SK-MEL-5 (cell line): Measurements from ENCODE around the gene JCAD. TPM values are rescaled to one million over a fixed set of nuclear protein-coding genes. Genes with fewer than 3 reads are reported as not detected.

ENCODE experiments used
- DNase-seq: peaks from one replicate; pipeline ENCODE4 v3.0.0-alpha.2; 2016; ENCODE audit warnings: low read depth, low spot score
- in situ Hi-C: cut with HindIII; loops from 2 replicates; pipeline ENCODE4 v1.10.0; 2016; ENCODE audit warnings: low sequenced_read_pairs, high pct_unique_total_duplicates, low pct_unique_long_range_greater_than_20kb
- total RNA-seq: library from RNA; depleted of rRNA; stranded (reverse); fragments of >200 nt; shearing (Covaris generic); gene quantifications from 2 replicates; pipeline ENCODE4 v1.2.3, GENCODE V29; 2014

Gene JCAD
- total RNA-seq, 1 experiment from 2014 or later = 0.53 TPM

DNA sequence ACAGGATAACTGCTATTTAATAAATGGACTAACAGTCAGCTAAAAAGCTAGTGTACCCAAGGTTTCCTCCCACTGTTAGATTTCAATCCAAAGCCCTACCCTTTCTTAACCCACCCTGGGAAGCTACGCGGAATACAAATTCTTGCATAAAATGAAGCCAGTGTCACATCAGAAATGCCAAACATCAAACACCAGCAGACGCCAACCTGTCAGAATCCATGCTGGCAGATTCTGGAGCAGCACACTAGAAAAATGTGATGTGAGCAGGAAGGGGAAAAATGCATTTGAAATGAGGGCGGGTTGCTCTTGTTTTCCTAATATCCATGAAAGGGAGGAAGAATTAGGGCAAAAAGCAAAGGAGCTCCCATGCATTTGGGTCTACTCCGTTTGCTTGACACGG lies 16.1 kb upstream of the JCAD start:
- in situ Hi-C loops = no loop called here

DNA sequence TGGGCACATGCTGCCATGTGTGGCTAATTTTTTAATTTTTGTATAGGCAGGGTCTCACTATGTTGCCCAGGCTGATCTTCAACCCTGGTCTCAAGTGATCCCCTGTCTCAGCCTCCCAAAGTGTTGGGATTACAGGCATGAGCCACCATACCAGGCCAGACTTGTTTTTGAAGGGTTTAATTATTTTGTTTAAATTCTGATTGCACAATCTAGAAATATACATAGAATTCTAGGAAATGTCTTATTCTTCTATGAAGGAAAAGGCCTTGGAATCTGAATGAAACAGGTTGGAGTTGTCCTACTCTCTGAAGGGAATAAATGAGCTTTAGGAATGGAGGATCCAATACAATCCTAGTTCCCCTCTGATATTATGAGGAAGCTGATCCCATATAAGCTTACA lies 15.5 kb upstream of the JCAD start:
- in situ Hi-C loops = no loop called here
- DNase-seq = no peak

More for the DNA sequence above, 16.1 kb upstream of the JCAD start:
- no peak for DNase-seq

DNA sequence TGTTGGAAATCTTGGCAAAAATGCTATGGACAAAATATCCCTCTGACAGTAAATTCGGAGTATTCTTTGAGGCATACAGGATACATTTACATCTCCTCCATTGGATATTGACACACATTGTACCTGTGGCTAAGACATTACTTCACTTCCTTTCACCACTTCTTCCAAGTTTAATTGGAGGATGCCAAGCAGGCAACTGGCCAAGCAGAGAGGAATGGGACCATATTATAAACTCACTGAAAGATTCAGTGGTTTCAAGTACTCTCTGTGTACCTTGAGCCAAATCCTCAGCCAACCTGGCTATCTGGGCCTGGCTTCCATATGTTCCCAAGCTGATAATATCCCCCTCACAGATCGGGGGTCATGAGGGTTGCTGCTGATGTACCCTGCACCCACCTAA lies 14.7 kb upstream of the JCAD start:
- in situ Hi-C loops = no loop called here
- no peak for DNase-seq

DNA sequence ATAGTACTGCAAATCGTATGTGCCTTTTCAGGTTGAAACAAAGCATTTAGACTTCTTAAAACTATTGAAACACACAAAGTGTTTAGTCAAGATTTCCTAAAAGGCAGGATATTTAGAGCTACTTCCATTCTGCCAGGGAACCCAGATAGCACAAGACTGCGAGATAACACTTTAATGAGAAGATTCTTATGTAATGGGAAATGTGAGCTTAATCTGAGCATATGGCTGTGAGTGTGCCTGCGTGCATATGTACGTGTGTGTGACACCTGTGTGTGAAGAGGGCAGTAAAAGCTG lies 14.3 kb upstream of the JCAD start:
- in situ Hi-C loops = no loop called here
- no peak for DNase-seq

DNA sequence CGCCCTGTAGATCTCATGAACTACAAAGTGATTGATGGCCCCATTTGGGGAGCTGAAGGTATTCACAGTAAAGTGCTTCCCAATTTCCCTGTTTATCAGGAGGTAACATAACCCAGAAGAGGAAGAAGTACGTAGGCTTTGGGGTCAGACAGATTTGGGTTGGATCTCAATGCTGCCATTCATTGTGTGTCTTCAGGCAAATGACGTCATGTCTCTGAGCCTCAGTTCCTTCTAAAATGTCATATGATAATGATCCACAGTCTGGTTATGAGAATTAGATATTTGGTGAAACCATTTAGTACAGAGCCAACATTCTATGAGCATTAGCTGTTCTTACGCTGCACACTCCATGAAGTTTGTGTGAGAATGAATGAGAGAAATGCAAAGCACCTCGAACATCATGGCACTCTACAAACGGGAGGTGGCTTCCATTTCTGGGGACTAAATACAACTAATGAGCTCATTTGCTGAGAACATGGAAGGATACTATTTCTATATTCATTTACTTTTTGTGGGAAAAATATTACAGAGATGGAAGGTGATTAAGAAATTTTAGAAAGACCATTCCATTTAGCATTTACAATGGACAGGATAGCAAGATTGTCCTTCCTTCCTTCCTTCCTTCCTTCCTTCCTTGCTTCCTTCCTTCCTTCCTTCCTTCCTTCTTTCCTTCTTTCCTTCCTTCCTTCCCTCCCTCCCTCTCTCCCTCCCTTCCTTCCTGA lies 13.8 kb upstream of the JCAD start:
- in situ Hi-C loops = no loop called here
- DNase-seq = peak; percentile 39

DNA sequence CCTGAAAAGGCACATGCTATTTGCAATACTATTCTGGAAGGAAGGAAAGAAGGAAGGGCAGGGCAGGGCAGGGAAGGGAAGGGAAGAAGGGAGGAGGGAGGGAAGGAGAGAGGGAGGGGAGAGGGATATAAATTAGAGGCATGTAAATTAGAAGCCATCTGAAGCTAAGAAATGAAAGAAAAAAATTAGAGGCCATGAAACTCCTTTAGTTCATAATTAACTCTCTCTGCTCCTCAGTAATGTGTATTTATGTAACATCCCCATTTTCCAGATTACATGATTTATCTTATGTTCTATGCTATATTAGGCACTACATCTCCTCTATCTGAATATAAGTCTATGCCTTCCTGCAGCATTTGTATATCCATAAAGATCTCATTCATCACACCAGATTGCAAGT lies 12.7 kb upstream of the JCAD start:
- in situ Hi-C loops = no loop called here
- no peak for DNase-seq

DNA sequence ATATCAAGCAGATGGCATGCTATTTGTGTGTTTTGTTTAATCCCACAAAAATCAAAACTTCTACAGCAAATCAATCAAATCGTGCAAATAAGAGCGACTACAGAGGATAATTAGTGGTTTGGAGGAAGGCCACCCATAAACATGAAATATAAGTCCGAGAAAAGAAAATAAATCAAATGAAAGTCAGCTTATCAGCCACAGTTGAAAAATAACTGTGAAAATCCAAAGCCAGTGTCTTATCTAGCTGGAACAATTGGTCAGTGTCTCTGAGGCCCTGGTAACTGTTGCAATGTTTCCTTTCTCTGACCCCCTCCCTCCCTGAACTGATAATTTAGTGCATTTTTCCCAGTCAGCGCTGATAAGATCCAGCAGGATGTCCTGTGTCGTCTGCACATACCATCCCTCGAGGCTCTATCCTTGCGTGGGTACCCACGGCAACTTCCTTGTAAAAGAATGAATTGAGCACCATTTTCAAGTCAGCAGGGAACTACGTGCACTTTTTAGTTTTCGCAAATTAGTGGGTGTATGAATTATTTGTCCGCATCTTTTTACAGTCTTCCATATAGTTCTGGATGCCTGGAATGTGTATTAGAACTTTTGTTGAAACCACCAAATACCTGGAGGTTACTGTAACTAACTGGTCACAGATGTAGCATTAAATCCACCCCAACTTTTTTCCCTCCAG lies 10.8 kb upstream of the JCAD start:
- DNase-seq = no peak
- in situ Hi-C loops = no loop called here

DNA sequence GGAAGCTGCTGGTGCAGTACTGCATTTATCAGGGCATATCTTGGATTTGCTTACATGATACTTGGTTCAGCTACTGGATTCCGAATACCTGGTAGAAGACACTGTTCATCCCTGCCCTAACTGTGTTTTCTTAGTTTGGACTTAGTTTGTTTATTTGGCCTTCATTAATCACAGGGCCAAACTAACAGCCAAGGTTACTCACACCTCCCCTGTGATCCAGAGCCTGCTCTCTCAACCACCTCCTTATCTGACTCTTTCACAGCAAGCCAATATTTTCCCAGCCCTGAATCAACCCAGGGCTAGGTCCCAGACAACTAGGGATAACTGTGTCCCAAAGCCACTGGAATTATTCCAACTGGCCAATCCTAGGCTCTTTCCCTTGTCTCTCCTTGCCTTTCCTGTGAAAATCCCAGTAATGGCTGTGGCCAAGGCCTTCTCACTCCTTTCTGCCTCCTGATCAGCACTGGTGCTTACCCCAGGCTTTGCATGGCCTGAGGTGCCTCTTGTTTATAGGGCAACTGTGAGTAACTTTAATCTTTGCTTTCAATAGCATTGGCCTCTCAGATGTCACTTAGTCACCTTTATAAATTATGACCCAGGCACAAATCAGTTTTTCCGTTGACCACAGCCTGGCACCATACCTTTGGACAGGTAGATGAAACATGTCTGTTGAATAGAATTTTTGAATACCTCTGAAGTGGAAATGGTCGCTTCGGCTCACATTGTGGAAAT lies 9.3 kb upstream of the JCAD start:
- no peak for DNase-seq
- in situ Hi-C loops = no loop called here

DNA sequence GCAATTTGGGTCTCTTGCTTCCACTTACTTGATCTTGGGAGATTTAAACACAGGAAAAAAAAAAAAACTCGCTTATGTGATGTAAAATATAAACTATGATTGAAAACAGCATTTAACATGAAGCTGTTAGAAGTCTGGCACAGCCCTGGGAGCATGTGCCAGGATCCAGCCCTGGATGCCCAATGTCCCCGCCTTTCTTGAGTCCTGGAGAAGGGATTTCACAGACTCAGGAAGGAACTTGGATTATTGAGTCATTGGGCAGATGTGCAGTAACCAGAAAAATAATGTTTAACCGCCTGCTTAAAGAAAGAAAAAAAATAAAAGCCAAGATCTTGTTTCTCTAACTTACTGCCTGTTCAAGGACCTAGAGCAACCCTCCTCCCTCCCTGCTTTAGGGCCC lies 3.7 kb upstream of the JCAD start:
- DNase-seq = no peak
- in situ Hi-C loops = no loop called here

DNA sequence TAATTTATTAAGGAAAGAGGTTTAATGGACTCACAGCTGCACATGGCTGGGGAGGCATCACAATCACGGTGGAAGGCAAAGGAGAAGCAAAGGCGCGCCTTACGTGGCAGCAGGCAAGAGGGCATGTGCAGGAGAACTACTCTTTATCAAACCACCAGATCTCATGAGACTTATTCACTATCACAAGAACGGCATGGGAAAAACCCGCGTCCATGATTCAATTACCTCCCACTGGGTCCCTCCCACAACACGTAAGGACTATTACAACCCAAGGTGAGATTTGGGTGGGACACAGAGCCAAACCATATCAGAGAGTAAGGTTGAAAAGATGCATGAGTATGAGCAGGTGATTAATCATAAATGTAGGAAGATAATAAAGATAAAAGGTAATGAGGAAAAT lies 3.2 kb upstream of the JCAD start:
- in situ Hi-C loops = no loop called here
- DNase-seq = no peak

DNA sequence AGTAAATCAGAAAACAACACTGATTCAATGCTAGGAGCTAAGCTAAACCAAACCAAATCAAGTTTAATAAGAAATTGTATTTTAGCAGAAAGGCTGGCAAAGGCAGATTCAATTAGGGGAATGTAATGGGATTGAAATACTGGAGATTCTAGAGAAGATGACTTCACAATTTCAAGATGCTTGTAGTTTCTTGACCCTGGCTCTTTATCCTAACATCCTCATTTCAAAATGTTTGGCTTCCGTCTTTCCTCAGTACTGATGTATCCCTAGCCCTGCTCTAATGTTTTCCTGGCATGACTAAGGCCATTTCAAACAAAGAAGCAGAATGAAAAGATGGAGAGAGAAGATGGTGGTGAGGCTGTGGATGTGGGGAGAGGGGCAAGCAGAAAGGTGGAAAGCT lies 2.7 kb upstream of the JCAD start:
- in situ Hi-C loops = no loop called here
- DNase-seq = no peak

DNA sequence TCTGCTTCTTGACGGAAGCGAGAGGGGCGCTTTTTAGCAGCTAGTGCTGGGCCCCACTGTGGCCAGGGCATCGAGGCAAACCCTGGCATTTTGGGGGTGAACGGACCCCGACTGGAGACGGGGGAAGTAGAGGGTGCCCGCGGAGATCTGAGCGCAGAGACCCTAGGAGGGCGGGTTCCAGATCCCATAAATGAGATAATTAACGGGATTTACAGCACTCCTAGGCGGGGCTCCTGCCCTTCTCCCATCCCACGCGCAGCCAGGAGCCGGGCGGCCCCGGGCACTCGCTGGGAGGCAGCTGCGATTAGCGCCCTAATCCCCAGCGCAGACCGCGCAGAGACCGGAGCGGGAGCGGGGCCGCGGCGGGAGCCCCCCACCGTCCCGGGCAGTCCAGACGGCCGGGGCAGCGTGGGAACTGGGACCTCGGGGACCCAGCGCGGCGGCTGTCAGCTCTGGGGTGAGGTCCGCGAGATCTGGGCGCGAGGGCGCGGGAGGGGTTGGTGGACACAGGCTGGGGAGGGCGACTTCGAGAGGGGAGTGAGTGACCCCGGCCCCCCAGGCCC lies 735 bp downstream of the JCAD start:
- no peak for DNase-seq
- in situ Hi-C loops = no loop called here

DNA sequence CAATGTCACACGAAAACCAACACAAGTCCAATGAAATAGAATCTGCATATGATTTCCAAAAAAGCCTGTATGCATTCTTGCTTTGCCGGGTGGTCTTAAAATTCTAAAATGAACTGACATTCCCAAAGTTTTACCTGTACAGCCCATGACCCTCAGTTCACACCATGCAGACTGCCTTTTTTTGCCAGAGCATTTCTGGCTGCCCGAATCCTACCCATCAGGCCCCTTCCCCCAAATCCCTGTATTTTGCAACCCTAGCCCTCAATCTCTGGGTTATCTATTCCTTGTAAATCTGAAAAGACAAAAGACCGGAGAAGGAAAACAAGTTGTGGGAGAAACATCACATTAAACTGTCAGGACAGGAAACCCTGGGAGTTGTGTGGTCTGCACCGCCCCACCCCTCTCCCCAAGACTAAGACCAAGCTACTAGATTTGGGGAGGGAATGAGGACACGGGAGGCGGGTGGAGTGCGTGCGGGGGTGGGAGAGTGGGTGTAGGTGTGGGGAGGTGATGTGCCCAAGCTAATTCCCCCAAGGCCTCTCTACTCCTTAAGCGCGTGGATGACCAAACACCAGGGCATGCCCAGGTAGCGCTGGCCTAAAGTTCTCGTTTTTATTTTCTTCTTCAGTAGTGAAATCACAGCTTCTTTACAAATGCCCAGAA lies 1.4 kb downstream of the JCAD start:
- no peak for DNase-seq
- in situ Hi-C loops = no loop called here

DNA sequence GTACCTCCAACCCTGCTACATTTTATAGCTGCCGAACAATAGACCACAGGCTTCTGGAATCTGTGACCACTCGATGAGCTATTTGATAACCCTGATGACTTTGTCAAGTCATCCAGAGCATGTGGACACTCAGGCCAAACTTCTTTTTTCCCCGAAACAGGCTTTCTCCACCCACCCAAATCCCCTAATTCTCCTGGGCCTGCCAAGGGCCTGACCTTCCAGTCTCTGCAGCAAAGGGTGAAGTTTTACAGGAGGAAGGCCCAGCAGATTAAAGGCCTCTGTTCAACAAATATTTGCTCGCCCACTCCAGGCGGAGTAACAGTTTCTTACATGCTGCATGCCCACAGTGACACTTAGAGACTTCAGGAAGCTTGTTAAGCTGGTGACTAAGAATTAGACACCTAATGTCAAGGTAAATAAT lies 2.0 kb downstream of the JCAD start:
- DNase-seq = no peak
- in situ Hi-C loops = no loop called here

DNA sequence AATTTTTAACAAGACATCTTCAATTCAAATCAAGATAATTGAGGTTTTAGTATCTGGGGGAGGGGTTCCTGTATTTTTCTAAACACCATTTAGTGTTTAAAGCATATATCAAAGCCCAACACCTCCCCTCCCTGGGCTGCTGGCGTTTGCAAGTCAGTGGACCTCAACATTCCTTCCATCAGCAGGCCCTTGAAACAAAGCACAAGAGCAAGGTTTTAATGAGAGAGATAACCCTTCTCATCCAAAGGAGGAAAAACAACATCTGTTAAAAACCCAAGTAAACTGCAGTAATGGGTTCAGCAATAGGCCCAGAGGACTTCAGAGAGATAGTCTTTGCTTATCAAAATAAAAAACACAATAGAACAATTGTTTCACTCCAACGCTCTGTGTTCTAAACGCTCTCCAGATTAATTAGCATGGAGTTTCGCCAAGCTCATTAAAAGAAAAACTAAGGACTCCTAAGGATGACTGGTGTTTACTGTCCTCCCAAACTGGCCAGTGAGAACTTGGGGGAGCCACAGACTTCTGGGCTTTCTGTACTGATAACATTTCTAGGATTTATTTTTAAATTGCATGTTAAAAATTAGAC lies 2.5 kb downstream of the JCAD start:
- DNase-seq = no peak
- in situ Hi-C loops = no loop called here

DNA sequence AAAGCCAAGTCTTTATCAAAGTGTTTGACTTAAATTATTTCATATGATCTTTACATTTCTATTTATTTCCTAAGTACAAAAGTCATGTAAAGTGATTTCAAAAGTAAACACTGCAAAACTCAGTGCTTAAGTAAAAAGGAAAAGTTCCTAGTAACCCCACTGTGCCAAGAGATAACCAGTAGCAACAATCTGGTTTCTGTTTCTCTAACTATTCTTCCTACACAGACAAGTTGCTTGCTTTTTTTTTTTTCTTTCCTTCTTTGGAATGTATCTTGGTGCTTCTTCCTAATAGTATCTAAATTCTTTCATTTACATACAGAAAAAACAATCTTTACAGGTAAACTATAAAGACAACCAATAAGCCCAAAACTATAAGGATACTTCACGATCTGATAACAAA lies 3.1 kb downstream of the JCAD start:
- in situ Hi-C loops = no loop called here
- DNase-seq = no peak

DNA sequence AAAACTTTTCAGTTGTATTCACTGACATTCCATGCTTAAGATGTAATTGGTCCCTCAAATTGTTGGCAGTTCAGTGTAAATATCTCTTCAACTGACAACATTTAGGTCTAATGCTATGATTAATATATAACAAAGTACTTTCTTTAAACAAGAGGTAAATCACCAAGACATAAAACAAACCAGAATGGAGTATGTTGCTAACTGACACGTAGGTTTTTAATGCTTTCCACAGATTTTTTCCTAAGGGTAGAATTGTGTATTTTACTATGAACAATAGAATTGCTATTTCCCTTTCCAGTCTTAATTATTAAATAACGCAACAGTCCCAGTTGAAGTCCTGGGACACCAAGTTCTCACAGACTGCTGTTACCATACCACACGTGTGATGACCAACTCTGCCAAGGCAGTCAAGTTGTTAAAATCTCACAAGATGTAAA lies 4.1 kb downstream of the JCAD start:
- in situ Hi-C loops = no loop called here
- DNase-seq = no peak

DNA sequence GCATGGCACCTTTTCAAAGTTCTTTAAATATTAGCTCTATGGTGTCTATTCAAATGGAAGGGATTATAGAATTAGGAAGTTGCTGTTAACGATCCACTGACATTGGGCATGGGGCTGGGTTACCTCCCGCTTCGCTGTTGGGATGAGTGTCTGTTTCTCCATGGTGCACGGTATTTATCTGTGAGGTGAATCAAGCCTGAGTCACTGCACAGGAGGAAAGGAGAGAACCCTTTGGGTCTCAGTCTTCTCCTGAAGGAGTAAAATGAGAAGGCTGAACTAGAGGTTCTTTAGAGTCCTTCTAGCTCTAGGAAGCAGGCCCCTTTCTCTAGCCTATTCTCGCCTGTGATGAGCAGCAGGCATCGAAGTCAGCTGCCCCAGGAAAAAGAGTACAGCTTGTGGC lies 7.3 kb downstream of the JCAD start:
- in situ Hi-C loops = no loop called here
- no peak for DNase-seq
